ENCODE data around the gene MERTK. TPM values are rescaled to one million over a fixed set of nuclear protein-coding genes. Genes with fewer than 3 reads are reported as not detected.
"Not testable (repeated sequence)": the region's sequence is repeated elsewhere in the genome, so short reads cannot be mapped to it uniquely, and the experiment has no call there.

The MERTK gene
- total RNA-seq, 1 experiment from 2014 or later: not detected

- Histone ChIP-seq H4K20me1 (ENCODE audit: insufficient read depth, low read depth, low read length) (no peaks in the 10 kb centered on the region), H3K4me1 (ENCODE audit: low read length) (no peaks in the 10 kb centered on the region), H3K4me2 (ENCODE audit: low read depth, low read length, poor library complexity, severe bottlenecking) (no peak overlapping the region), H3K4me3 (ENCODE audit: low read length) (no peak overlapping the region), H3K9ac (ENCODE audit: low read length) (no peak overlapping the region), H2AFZ (ENCODE audit: low read length) (no peak overlapping the region), H3K79me2 (ENCODE audit: low read length) (no peaks in the 10 kb centered on the region), H3K9me3 (ENCODE audit: low read length) (no peaks in the 10 kb centered on the region), H3K9me2 (replicated peaks; ENCODE audit: insufficient read depth, low read length) (no peaks in the 10 kb centered on the region), H3K27me3 (ENCODE audit: low read length) (no peaks in the 10 kb centered on the region), H3K27ac (ENCODE audit: low read length) (no peak overlapping the region), H3K36me3 (ENCODE audit: insufficient read depth, low read length) (no peaks in the 10 kb centered on the region)
- DNase-seq: no peak
Measured at GRCh38 chr2:111930875-111931274, 32.5 kb downstream of the MERTK start.

- Histone ChIP-seq H4K20me1 (ENCODE audit: insufficient read depth, low read depth, low read length) (no peaks in the 10 kb centered on the region), H3K4me3 (ENCODE audit: low read length) (no peak overlapping the region), H3K79me2 (ENCODE audit: low read length) (no peaks in the 10 kb centered on the region), H3K36me3 (ENCODE audit: insufficient read depth, low read length) (no peaks in the 10 kb centered on the region), H2AFZ (ENCODE audit: low read length) (no peak overlapping the region), H3K9ac (ENCODE audit: low read length) (no peak overlapping the region), H3K4me1 (ENCODE audit: low read length) (no peaks in the 10 kb centered on the region), H3K4me2 (ENCODE audit: low read depth, low read length, poor library complexity, severe bottlenecking) (no peak overlapping the region), H3K27ac (ENCODE audit: low read length) (no peak overlapping the region), H3K9me3 (ENCODE audit: low read length) (no peaks in the 10 kb centered on the region), H3K9me2 (replicated peaks; ENCODE audit: insufficient read depth, low read length) (no peaks in the 10 kb centered on the region), H3K27me3 (ENCODE audit: low read length) (no peaks in the 10 kb centered on the region)
- no peak for DNase-seq
Measured at GRCh38 chr2:111932841-111933291, 34.5 kb downstream of the MERTK start.

GRCh38 chr2:111933900-111934299 is 35.5 kb downstream of the MERTK start:
- not testable (repeated sequence) for H3K79me2 ChIP-seq (ENCODE audit: low read length)

GRCh38 chr2:111936881-111937280 is 38.5 kb downstream of the MERTK start:
- no peak overlapping the region for H3K4me2 ChIP-seq (ENCODE audit: low read depth, low read length, poor library complexity, severe bottlenecking)
- no peak for DNase-seq
- H3K9me2 ChIP-seq (replicated peaks; ENCODE audit: insufficient read depth, low read length): no peaks in the 10 kb centered on the region
- H3K79me2 ChIP-seq (ENCODE audit: low read length): no peaks in the 10 kb centered on the region
- no peaks in the 10 kb centered on the region for H3K27me3 ChIP-seq (ENCODE audit: low read length)
- no peak overlapping the region for H3K9ac ChIP-seq (ENCODE audit: low read length)
- H3K4me3 ChIP-seq (ENCODE audit: low read length): no peak overlapping the region
- no peak overlapping the region for H3K27ac ChIP-seq (ENCODE audit: low read length)
- H4K20me1 ChIP-seq (ENCODE audit: insufficient read depth, low read depth, low read length): no peaks in the 10 kb centered on the region
- no peaks in the 10 kb centered on the region for H3K9me3 ChIP-seq (ENCODE audit: low read length)
- no peaks in the 10 kb centered on the region for H3K36me3 ChIP-seq (ENCODE audit: insufficient read depth, low read length)
- H2AFZ ChIP-seq (ENCODE audit: low read length): no peak overlapping the region
- H3K4me1 ChIP-seq (ENCODE audit: low read length): no peaks in the 10 kb centered on the region

More at GRCh38 chr2:111933900-111934299, 35.5 kb downstream of the MERTK start:
- not testable (repeated sequence) for H3K36me3 ChIP-seq (ENCODE audit: insufficient read depth, low read length); H3K4me3 ChIP-seq (ENCODE audit: low read length); H3K27me3 ChIP-seq (ENCODE audit: low read length); DNase-seq; H3K9me2 ChIP-seq (replicated peaks; ENCODE audit: insufficient read depth, low read length); H2AFZ ChIP-seq (ENCODE audit: low read length); H4K20me1 ChIP-seq (ENCODE audit: insufficient read depth, low read depth, low read length); H3K27ac ChIP-seq (ENCODE audit: low read length); H3K4me1 ChIP-seq (ENCODE audit: low read length); H3K9me3 ChIP-seq (ENCODE audit: low read length); H3K4me2 ChIP-seq (ENCODE audit: low read depth, low read length, poor library complexity, severe bottlenecking); H3K9ac ChIP-seq (ENCODE audit: low read length)

- Histone ChIP-seq H3K4me3 (ENCODE audit: low read length) (no peak overlapping the region), H3K9me2 (replicated peaks; ENCODE audit: insufficient read depth, low read length) (no peaks in the 10 kb centered on the region), H3K9me3 (ENCODE audit: low read length) (no peaks in the 10 kb centered on the region), H4K20me1 (ENCODE audit: insufficient read depth, low read depth, low read length) (no peaks in the 10 kb centered on the region), H2AFZ (ENCODE audit: low read length) (no peak overlapping the region), H3K4me1 (ENCODE audit: low read length) (no peaks in the 10 kb centered on the region), H3K27ac (ENCODE audit: low read length) (no peak overlapping the region), H3K4me2 (ENCODE audit: low read depth, low read length, poor library complexity, severe bottlenecking) (no peak overlapping the region), H3K27me3 (ENCODE audit: low read length) (no peaks in the 10 kb centered on the region), H3K79me2 (ENCODE audit: low read length) (no peaks in the 10 kb centered on the region), H3K36me3 (ENCODE audit: insufficient read depth, low read length) (no peaks in the 10 kb centered on the region), H3K9ac (ENCODE audit: low read length) (no peak overlapping the region)
- DNase-seq: no peak
Measured at GRCh38 chr2:111938392-111938791, 40.0 kb downstream of the MERTK start.

- no peaks in the 10 kb centered on the region; the same call in 1 of the 2 replicates for H3K4me1 ChIP-seq (ENCODE audit: low read length)
- H2AFZ ChIP-seq (ENCODE audit: low read length): no peak overlapping the region
- H3K4me3 ChIP-seq (ENCODE audit: low read length): no peak overlapping the region
- no peaks in the 10 kb centered on the region for H3K79me2 ChIP-seq (ENCODE audit: low read length)
- no peak for DNase-seq
- no peaks in the 10 kb centered on the region for H3K27me3 ChIP-seq (ENCODE audit: low read length)
- no peaks in the 10 kb centered on the region for H3K9me2 ChIP-seq (replicated peaks; ENCODE audit: insufficient read depth, low read length)
- no peaks in the 10 kb centered on the region for H3K9me3 ChIP-seq (ENCODE audit: low read length)
- no peak overlapping the region for H3K9ac ChIP-seq (ENCODE audit: low read length)
- H3K27ac ChIP-seq (ENCODE audit: low read length): no peak overlapping the region
- H4K20me1 ChIP-seq (ENCODE audit: insufficient read depth, low read depth, low read length): no peaks in the 10 kb centered on the region
- H3K4me2 ChIP-seq (ENCODE audit: low read depth, low read length, poor library complexity, severe bottlenecking): no peak overlapping the region
- H3K36me3 ChIP-seq (ENCODE audit: insufficient read depth, low read length): no peaks in the 10 kb centered on the region
Measured at GRCh38 chr2:111940333-111941196, 42.2 kb downstream of the MERTK start.

GRCh38 chr2:111941531-111941930 is 43.1 kb downstream of the MERTK start:
- H4K20me1 ChIP-seq (ENCODE audit: insufficient read depth, low read depth, low read length): no peaks in the 10 kb centered on the region
- no peak overlapping the region for H3K4me2 ChIP-seq (ENCODE audit: low read depth, low read length, poor library complexity, severe bottlenecking)

GRCh38 chr2:111944531-111945210 is 46.3 kb downstream of the MERTK start:
- H3K9me2 ChIP-seq (replicated peaks; ENCODE audit: insufficient read depth, low read length): no peaks in the 10 kb centered on the region
- peak; percentile 80 for DNase-seq
- no peak overlapping the region for H3K9ac ChIP-seq (ENCODE audit: low read length)
- H3K9me3 ChIP-seq (ENCODE audit: low read length): no peaks in the 10 kb centered on the region
- no peaks in the 10 kb centered on the region for H3K36me3 ChIP-seq (ENCODE audit: insufficient read depth, low read length)
- H3K4me2 ChIP-seq (ENCODE audit: low read depth, low read length, poor library complexity, severe bottlenecking): no peak overlapping the region
- no peaks in the 10 kb centered on the region for H4K20me1 ChIP-seq (ENCODE audit: insufficient read depth, low read depth, low read length)
- no peaks in the 10 kb centered on the region for H3K79me2 ChIP-seq (ENCODE audit: low read length)
- H2AFZ ChIP-seq (ENCODE audit: low read length): no peak overlapping the region
- no peak overlapping the region for H3K4me3 ChIP-seq (ENCODE audit: low read length)
- no peaks in the 10 kb centered on the region; the same call in 1 of the 2 replicates for H3K4me1 ChIP-seq (ENCODE audit: low read length)
- H3K27me3 ChIP-seq (ENCODE audit: low read length): no peaks in the 10 kb centered on the region
- no peak overlapping the region for H3K27ac ChIP-seq (ENCODE audit: low read length)

More at GRCh38 chr2:111941531-111941930, 43.1 kb downstream of the MERTK start:
- DNase-seq: no peak
- Histone ChIP-seq H3K27ac (ENCODE audit: low read length) (no peak overlapping the region), H2AFZ (ENCODE audit: low read length) (no peak overlapping the region), H3K36me3 (ENCODE audit: insufficient read depth, low read length) (no peaks in the 10 kb centered on the region), H3K4me1 (ENCODE audit: low read length) (no peaks in the 10 kb centered on the region; the same call in 1 of the 2 replicates), H3K79me2 (ENCODE audit: low read length) (no peaks in the 10 kb centered on the region), H3K4me3 (ENCODE audit: low read length) (no peak overlapping the region), H3K9ac (ENCODE audit: low read length) (no peak overlapping the region), H3K9me2 (replicated peaks; ENCODE audit: insufficient read depth, low read length) (no peaks in the 10 kb centered on the region), H3K9me3 (ENCODE audit: low read length) (no peaks in the 10 kb centered on the region), H3K27me3 (ENCODE audit: low read length) (no peaks in the 10 kb centered on the region)
